ENCODE data around the gene STEAP3.

- TF ChIP-seq EZH2 (IDR thresholded peaks at IDR 0.05) (no peak), FOXP2 (optimal IDR thresholded peaks at IDR 0.05; ENCODE audit: control extremely low read depth, extremely low read length, insufficient read depth) (no peak)
Observed at GRCh38 chr2:119263025-119263424, 39.4 kb downstream of the STEAP3 start.
